ENCODE data around the gene GPBP1. TPM values are rescaled to one million over a fixed set of nuclear protein-coding genes. Genes with fewer than 3 reads are reported as not detected.

Gene GPBP1
- total and polyA plus RNA-seq, 9 of the 15 experiments (the other 6 are each of a cell fraction or from before 2014, with no cell fraction given) = 31.0 to 109 (median 68.4) TPM

DNA sequence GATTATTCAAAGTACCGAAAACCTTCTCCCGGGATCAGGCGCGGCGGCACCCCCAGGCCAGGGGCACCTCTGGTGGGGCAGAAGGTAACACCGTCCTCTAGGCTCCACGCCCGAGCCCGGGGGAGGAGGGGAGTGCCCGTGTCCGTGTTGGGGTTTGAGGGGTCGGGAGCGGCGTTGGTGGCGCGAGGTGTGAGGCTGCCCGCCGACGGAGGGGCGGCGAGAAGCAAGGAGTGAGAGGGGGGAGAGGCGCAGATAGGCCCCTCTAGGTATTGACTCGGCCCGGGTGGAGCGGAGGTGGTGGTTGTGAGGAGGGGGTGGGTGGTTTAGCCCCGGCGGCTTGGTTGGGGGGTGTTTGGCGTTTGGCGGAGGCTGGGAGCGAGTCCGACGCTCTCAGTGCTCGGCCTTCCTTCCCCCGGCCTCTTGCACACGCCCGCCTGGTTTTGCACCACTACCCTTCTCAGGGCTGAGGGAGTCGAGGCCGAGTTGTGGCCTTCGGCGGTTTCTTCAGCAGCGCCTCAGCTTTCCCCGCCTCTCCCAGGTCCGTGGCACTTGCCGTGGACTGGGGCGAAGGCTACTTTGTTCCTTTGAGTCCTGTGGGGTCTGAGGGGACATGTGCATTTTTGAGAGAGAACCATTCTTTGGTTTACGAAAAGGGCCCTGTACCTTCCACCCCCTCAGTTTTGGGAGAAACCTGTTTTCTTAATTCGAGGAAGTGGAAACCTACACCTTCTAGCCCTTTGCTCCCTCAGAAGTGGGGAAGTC, 450 bp downstream of the GPBP1 start (continued):
- TF ChIP-seq, protein P1, sequence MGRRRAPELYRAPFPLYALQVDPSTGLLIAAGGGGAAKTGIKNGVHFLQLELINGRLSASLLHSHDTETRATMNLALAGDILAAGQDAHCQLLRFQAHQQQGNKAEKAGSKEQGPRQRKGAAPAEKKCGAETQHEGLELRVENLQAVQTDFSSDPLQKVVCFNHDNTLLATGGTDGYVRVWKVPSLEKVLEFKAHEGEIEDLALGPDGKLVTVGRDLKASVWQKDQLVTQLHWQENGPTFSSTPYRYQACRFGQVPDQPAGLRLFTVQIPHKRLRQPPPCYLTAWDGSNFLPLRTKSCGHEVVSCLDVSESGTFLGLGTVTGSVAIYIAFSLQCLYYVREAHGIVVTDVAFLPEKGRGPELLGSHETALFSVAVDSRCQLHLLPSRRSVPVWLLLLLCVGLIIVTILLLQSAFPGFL (CRISPR knock-in tag; IDR thresholded peaks at IDR 0.05) = no peak
- TF ChIP-seq CHCHD3 (CRISPR knock-in tag; IDR thresholded peaks at IDR 0.05) (peak; percentile 2; the same call in 1 of the 2 replicates), PHB (CRISPR knock-in tag; IDR thresholded peaks at IDR 0.05) (no peak), NR3C1 (CRISPR knock-in tag; IDR thresholded peaks at IDR 0.05) (no peak), NCOA4 (IDR thresholded peaks at IDR 0.05; ENCODE audit: partially characterized antibody) (no peak), DNMT1 (IDR thresholded peaks at IDR 0.05) (no peak), ZNF696 (CRISPR knock-in tag; conservative IDR thresholded peaks at IDR 0.05) (no peak), CHD2 (IDR thresholded peaks at IDR 0.05; ENCODE audit: low read depth, low read length) (no peak), PHF21A (IDR thresholded peaks at IDR 0.05; ENCODE audit: borderline replicate concordance, low read depth) (0 out of 2 replicates have a peak, but pooled peaks have one; percentile 28), HOXB6 (CRISPR knock-in tag; IDR thresholded peaks at IDR 0.05; ENCODE audit: borderline replicate concordance) (no peak), YBX1 (IDR thresholded peaks at IDR 0.05) (no peak), HMG20A (CRISPR knock-in tag; conservative IDR thresholded peaks at IDR 0.05) (no peak), E2F3 (CRISPR knock-in tag; IDR thresholded peaks at IDR 0.05) (no peak), TCF7L2 (IDR thresholded peaks at IDR 0.05; ENCODE audit: low read depth, low read length) (no peak), MAZ (CRISPR knock-in tag; conservative IDR thresholded peaks at IDR 0.05 in 1 of 2, IDR thresholded peaks at IDR 0.05 in 1 of 2) (0 out of 4 replicates have a peak, but pooled peaks of 1 of the 2 experiments have one; percentile 30), MIER1 (IDR thresholded peaks at IDR 0.05; ENCODE audit: low read depth) (no peak)
- TF ChIP-seq, protein P2, sequence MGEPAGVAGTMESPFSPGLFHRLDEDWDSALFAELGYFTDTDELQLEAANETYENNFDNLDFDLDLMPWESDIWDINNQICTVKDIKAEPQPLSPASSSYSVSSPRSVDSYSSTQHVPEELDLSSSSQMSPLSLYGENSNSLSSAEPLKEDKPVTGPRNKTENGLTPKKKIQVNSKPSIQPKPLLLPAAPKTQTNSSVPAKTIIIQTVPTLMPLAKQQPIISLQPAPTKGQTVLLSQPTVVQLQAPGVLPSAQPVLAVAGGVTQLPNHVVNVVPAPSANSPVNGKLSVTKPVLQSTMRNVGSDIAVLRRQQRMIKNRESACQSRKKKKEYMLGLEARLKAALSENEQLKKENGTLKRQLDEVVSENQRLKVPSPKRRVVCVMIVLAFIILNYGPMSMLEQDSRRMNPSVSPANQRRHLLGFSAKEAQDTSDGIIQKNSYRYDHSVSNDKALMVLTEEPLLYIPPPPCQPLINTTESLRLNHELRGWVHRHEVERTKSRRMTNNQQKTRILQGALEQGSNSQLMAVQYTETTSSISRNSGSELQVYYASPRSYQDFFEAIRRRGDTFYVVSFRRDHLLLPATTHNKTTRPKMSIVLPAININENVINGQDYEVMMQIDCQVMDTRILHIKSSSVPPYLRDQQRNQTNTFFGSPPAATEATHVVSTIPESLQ (CRISPR knock-in tag; IDR thresholded peaks at IDR 0.05) = no peak
- TF ChIP-seq, protein P3, sequence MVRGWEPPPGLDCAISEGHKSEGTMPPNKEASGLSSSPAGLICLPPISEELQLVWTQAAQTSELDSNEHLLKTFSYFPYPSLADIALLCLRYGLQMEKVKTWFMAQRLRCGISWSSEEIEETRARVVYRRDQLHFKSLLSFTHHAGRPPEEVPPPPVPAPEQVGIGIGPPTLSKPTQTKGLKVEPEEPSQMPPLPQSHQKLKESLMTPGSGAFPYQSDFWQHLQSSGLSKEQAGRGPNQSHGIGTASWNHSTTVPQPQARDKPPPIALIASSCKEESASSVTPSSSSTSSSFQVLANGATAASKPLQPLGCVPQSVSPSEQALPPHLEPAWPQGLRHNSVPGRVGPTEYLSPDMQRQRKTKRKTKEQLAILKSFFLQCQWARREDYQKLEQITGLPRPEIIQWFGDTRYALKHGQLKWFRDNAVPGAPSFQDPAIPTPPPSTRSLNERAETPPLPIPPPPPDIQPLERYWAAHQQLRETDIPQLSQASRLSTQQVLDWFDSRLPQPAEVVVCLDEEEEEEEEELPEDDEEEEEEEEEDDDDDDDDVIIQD (CRISPR knock-in tag; IDR thresholded peaks at IDR 0.05) = no peak
- TF ChIP-seq, protein P4, sequence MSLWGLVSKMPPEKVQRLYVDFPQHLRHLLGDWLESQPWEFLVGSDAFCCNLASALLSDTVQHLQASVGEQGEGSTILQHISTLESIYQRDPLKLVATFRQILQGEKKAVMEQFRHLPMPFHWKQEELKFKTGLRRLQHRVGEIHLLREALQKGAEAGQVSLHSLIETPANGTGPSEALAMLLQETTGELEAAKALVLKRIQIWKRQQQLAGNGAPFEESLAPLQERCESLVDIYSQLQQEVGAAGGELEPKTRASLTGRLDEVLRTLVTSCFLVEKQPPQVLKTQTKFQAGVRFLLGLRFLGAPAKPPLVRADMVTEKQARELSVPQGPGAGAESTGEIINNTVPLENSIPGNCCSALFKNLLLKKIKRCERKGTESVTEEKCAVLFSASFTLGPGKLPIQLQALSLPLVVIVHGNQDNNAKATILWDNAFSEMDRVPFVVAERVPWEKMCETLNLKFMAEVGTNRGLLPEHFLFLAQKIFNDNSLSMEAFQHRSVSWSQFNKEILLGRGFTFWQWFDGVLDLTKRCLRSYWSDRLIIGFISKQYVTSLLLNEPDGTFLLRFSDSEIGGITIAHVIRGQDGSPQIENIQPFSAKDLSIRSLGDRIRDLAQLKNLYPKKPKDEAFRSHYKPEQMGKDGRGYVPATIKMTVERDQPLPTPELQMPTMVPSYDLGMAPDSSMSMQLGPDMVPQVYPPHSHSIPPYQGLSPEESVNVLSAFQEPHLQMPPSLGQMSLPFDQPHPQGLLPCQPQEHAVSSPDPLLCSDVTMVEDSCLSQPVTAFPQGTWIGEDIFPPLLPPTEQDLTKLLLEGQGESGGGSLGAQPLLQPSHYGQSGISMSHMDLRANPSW (CRISPR knock-in tag; IDR thresholded peaks at IDR 0.05) = no peak
